Measurements from ENCODE around the gene SUMF2. TPM values are rescaled to one million over a fixed set of nuclear protein-coding genes. Genes with fewer than 3 reads are reported as not detected.
"Not testable (repeated sequence)": the region's sequence is repeated elsewhere in the genome, so short reads cannot be mapped to it uniquely, and the experiment has no call there.

Gene SUMF2
- polyA plus RNA-seq, result 69.3 and 84.1 TPM in 2 replicates
- 44.6 and 55.8 TPM in 2 replicates for polyA minus RNA-seq

DNA sequence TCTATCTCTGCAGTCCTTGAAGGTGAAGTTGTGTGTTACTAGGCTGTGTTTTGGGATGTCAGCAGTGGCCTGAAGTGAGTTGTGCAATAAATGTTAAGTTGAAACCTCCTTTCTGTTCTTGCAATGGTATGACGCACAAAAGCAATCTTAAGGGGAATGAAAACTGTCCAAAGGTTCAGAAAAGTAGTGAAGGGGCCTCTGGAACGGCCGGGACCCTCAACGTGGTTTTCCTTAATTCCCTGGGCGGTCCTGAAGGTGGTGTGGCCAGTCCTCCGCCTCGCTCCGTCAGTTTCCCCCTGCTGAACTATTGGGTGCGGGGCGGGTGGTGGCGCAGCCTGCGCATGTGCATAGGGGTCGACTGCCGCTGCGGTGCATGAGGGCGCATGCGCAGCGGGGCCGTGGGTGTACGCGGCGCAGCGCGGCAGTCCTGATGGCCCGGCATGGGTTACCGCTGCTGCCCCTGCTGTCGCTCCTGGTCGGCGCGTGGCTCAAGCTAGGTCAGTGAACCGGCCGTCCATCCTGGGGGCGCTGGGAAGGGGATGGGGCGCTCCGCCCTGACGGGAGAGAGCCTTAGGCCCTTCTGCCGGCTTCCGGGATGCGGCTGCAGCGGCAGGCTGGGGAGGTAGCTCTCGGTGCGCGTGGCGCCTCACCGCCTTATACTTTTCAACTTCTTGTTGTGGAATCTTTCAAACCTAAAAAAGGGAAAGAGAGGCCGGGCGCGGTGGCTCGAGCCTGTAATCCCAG lies at the start of gene SUMF2:
SUMF2 (plus strand) TSS at position 405 of the 744 bp plus-strand sequence; CDS start at position 431, 26 bp downstream.
- TF ChIP-seq POLR2AphosphoS5 (IDR thresholded peaks at IDR 0.05), result peak; percentile 89
- TF ChIP-seq MXI1 (conservative IDR thresholded peaks at IDR 0.05; ENCODE audit: poor library complexity, severe bottlenecking), result peak; percentile 98
- TF ChIP-seq, protein P1, sequence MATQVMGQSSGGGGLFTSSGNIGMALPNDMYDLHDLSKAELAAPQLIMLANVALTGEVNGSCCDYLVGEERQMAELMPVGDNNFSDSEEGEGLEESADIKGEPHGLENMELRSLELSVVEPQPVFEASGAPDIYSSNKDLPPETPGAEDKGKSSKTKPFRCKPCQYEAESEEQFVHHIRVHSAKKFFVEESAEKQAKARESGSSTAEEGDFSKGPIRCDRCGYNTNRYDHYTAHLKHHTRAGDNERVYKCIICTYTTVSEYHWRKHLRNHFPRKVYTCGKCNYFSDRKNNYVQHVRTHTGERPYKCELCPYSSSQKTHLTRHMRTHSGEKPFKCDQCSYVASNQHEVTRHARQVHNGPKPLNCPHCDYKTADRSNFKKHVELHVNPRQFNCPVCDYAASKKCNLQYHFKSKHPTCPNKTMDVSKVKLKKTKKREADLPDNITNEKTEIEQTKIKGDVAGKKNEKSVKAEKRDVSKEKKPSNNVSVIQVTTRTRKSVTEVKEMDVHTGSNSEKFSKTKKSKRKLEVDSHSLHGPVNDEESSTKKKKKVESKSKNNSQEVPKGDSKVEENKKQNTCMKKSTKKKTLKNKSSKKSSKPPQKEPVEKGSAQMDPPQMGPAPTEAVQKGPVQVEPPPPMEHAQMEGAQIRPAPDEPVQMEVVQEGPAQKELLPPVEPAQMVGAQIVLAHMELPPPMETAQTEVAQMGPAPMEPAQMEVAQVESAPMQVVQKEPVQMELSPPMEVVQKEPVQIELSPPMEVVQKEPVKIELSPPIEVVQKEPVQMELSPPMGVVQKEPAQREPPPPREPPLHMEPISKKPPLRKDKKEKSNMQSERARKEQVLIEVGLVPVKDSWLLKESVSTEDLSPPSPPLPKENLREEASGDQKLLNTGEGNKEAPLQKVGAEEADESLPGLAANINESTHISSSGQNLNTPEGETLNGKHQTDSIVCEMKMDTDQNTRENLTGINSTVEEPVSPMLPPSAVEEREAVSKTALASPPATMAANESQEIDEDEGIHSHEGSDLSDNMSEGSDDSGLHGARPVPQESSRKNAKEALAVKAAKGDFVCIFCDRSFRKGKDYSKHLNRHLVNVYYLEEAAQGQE (IDR thresholded peaks at IDR 0.05; ENCODE audit: borderline replicate concordance), result peak; percentile 18
- TF ChIP-seq RAD21 (conservative IDR thresholded peaks at IDR 0.05), result no peak
- TF ChIP-seq EP300 (conservative IDR thresholded peaks at IDR 0.05; ENCODE audit: poor library complexity, severe bottlenecking), result no peak
- no peak for TF ChIP-seq EZH2 (IDR thresholded peaks at IDR 0.05; ENCODE audit: borderline replicate concordance, insufficient read depth, low read length, poor library complexity, severe bottlenecking)
- TF ChIP-seq, protein P2, sequence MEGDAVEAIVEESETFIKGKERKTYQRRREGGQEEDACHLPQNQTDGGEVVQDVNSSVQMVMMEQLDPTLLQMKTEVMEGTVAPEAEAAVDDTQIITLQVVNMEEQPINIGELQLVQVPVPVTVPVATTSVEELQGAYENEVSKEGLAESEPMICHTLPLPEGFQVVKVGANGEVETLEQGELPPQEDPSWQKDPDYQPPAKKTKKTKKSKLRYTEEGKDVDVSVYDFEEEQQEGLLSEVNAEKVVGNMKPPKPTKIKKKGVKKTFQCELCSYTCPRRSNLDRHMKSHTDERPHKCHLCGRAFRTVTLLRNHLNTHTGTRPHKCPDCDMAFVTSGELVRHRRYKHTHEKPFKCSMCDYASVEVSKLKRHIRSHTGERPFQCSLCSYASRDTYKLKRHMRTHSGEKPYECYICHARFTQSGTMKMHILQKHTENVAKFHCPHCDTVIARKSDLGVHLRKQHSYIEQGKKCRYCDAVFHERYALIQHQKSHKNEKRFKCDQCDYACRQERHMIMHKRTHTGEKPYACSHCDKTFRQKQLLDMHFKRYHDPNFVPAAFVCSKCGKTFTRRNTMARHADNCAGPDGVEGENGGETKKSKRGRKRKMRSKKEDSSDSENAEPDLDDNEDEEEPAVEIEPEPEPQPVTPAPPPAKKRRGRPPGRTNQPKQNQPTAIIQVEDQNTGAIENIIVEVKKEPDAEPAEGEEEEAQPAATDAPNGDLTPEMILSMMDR (IDR thresholded peaks at IDR 0.05; ENCODE audit: poor library complexity, severe bottlenecking), result peak; percentile 50
- TF ChIP-seq SMC3 (conservative IDR thresholded peaks at IDR 0.05; ENCODE audit: poor library complexity), result no peak
- TF ChIP-seq TAF1 (IDR thresholded peaks at IDR 0.05; ENCODE audit: low read depth), result peak; percentile 5

DNA sequence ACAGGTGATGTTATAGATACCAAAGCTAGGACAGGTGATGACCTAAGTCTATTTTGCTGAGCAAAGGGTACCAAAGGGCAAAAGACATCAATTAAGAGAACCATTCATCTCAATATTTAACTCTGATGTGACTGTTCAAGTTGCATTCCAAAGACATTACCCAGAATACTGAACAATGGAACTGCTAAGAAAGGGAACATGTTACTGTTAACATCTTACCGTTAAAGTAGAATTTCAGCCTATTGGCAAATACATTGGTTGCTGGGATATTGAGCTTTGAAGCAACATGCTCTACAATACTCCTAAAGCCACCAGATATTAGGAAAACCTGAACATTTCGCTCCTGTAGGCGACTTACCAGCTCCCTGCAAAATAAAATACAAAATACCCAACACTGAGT lies 47.1 kb upstream of the SUMF2 start:
- not testable (repeated sequence) for H4K20me1 ChIP-seq (ENCODE audit: insufficient read depth); H3K9me3 ChIP-seq (ENCODE audit: low read length); H3K4me3 ChIP-seq (ENCODE audit: low read length); H3K9me2 ChIP-seq (ENCODE audit: insufficient read depth, low read length); H3F3A ChIP-seq (ENCODE audit: insufficient read depth, low read length, poor library complexity, severe bottlenecking); H3K79me2 ChIP-seq (replicated peaks; ENCODE audit: insufficient read depth, low read length); H3K27me3 ChIP-seq (ENCODE audit: insufficient read depth, low read depth, low read length); H3K9ac ChIP-seq (ENCODE audit: low read length); H2AFZ ChIP-seq (ENCODE audit: low read depth, low read length); H3K27ac ChIP-seq (ENCODE audit: low read length); H3K4me2 ChIP-seq (ENCODE audit: low read length); H3K36me3 ChIP-seq (ENCODE audit: insufficient read depth, low read length)

More for the DNA sequence above, at the start of gene SUMF2:
- peaks cover 4% of the 10 kb centered on the region for H3F3A ChIP-seq (ENCODE audit: insufficient read depth, low read length, poor library complexity, severe bottlenecking)
- H3K27ac ChIP-seq (ENCODE audit: low read length), result peak within 1 kb of the TSS; percentile 67
- H3K36me3 ChIP-seq (ENCODE audit: insufficient read depth, low read length), result peaks cover 3% of the 10 kb centered on the region
- H3K9me2 ChIP-seq (ENCODE audit: insufficient read depth, low read length), result no peaks in the 10 kb centered on the region
- H3K9me3 ChIP-seq (ENCODE audit: low read length), result no peaks in the 10 kb centered on the region
- H2AFZ ChIP-seq (ENCODE audit: low read depth, low read length), result peak within 1 kb of the TSS; percentile 56
- no peaks in the 10 kb centered on the region for H3K27me3 ChIP-seq (ENCODE audit: insufficient read depth, low read depth, low read length)
- peak within 1 kb of the TSS; percentile 94 for H3K4me3 ChIP-seq (ENCODE audit: low read length)
- H3K9ac ChIP-seq (ENCODE audit: low read length), result peak within 1 kb of the TSS; percentile 72
- H3K4me2 ChIP-seq (ENCODE audit: low read length), result peak within 1 kb of the TSS; percentile 93
- H4K20me1 ChIP-seq (ENCODE audit: insufficient read depth), result no peaks in the 10 kb centered on the region
- peaks cover 3% of the 10 kb centered on the region for H3K79me2 ChIP-seq (replicated peaks; ENCODE audit: insufficient read depth, low read length)

Data from neural cell (in vitro differentiated cells).